ENCODE results near the gene KL.

Gene KL

GRCh38 chr13:33081666-33082065, 65.4 kb downstream of the KL start:
- no peak for DNase-seq (ENCODE audit: low read depth, low spot score)

DNA sequence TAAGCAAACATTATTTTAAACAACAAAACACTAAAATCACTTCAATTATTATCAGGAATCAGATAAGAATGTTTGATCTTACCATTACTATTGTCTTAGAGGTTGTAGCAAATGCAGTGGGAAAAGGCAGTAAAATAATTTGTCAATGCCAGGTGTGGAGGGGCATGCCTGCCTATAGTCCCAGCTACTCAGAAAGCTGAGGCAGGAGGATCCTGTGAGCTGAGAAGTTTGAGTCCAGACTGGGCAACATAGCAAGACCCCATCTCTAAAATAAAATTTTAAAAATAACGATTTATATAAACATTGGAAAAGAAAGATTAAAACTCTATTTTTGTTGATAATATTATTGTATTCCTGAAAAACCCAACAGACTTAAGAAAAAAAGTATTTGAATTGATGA, 66.8 kb downstream of the KL start:
- no peak for DNase-seq (ENCODE audit: low read depth, low spot score)

DNA sequence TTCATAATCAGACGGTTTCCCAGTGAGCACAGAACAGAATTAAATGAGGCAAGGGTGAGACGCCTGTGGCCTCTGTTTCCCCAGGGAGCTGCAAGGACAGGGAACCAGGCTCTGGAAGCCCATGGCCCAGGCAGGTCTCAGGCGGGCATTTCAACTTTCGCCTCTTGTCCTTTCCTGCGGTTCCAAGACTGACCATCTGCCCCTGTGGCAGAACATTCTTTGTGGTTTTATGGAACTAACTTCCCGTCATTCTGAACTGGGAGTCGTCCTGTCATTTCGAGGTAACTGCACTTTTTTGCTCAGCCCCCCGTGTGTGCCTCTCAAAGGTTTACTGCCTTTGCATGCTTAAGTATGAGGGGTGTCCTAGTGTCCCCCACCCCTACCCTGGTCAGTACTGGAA, 70.9 kb downstream of the KL start:
- no peak for DNase-seq (ENCODE audit: low read depth, low spot score)

GRCh38 chr13:33087790-33088189, 71.6 kb downstream of the KL start:
- DNase-seq (ENCODE audit: low read depth, low spot score) = no peak

DNA sequence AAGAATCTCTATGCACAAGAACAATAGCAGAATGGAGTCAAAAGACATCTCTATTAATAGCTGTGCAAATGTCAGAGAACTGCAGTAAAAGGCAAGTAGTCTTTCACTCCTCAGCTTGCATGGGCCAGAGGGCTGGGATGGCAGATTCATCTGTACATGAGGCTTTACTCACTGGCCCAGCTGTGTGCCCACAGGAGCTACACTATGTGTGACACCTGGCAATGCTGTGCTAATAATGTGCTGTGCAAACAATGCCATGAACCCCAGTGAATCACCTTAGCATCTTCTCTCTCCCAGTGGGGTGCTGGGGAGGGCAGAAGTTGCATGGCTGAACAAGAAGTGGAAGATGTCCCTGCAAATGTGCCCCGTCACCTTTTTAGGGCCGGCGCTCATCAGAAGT, 73.1 kb downstream of the KL start:
- DNase-seq (ENCODE audit: low read depth, low spot score) = no peak

DNA sequence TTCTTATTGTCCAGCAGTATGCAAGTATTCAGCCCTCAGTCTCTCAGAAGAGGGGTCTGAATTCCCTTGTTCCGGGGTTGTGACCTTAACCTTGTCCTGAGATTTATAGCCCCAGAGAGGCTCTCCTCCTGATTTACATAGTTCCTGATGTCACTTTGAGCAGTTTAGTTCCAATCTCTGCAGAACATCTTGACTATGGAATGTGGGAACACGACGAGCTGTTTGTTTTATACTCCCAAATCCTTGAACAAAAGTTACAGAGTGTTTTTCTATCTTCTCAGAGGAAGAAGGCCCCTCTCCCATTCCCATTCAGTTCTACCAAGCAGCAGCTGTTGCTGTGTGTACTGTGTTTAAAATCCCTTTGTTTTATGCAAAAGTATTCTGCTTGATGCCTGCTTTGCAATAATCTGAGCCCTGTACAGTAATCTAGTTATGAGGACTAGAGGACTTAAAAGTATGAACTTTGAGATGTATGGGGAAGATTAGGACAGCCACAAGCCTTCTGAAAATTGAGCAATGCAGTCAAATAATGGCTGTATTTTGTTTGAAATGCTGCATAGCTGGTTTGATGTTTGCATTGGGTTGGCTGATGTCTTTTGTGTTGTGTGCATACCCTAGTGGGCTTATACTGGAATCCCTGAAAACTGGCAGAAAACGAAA, 74.7 kb downstream of the KL start:
- DNase-seq (ENCODE audit: low read depth, low spot score) = no peak

DNA sequence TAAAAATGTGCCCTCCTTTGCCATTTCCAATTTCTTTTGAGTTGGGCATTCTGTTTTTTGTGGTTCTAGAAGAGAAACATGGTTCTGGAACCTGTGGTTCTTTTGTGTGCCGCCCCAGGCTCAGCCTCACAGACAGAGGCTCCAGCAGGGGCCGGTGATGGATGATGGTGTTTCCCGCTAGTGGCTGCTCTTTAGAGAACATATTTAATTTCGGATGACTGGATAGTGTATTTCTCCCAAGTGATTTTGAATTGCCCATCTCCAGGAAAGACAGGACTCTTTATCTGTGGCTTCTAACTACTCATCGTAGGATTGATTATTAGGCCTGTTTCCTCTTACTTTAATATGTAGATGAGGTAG, 75.2 kb downstream of the KL start:
- no peak for DNase-seq (ENCODE audit: low read depth, low spot score)

DNA sequence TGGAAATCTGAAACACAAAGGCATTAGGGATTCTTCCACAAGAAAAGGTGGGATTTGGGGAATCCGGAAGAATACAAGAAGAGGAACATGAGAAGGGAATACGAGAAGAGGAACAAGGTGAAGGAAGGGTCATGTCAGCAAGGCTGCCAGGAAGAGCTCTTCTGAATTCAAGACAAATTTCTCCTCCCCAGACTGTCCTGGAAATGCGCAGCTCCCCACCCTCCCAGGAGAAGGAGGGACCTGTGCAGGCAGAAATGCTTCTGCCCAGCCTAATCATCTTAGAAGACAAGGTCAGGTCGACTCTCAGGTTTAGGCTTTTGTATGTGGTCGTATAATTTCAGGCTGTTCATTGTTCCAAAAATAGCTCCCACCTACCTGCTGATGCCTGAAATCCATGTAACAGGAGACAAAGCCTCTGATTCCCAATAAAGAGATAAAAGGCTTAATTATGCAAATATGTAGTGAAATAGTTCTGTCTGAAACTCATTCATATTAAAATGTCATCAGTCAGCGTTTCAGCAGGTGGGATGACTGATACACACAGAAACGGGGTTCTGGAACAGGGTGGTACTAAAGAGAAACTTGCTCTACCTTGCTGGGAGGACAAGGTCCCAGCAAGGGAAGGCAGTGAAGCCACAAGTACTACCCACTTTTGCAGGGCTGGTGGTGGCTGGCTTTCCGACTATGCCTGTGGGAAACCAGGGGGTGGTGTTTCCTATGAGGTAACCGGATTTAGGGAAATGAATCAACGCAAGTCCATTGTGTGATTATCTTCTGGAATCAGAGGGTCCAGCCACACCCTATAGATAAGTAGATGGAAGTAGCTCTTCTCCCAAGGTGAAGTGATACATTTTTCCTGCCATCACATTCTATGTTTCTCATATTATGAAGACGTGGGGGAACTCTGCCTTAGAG, 76.1 kb downstream of the KL start:
- peak; percentile 30 for DNase-seq (ENCODE audit: low read depth, low spot score)

GRCh38 chr13:33096886-33097605, 80.8 kb downstream of the KL start:
- no peak for DNase-seq (ENCODE audit: low read depth, low spot score)

- no peak for DNase-seq (ENCODE audit: low read depth, low spot score)
These were observed 83.6 kb downstream of the KL start for GRCh38 chr13:33099860-33100259.

GRCh38 chr13:33100886-33101285, 84.7 kb downstream of the KL start:
- DNase-seq (ENCODE audit: low read depth, low spot score) = no peak

DNA sequence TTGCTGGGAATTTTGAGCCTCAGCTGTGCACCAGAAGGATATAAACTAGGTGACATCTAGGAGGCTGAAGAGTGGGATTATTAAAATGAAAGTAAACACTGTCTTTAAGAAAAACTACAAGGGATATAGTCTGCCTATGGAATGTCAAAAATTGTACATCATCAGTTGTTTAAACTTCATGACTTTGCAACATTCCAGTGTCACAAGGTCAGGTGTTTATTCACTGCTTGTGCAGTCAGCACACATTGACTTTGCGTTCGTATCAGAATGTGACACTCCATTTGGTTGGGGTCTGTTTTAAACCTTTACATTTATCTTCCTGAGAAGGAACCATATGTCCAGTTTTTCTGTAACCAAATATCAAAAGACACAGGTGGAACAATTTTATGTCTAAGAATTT, 85.6 kb downstream of the KL start:
- no peak for DNase-seq (ENCODE audit: low read depth, low spot score)

DNA sequence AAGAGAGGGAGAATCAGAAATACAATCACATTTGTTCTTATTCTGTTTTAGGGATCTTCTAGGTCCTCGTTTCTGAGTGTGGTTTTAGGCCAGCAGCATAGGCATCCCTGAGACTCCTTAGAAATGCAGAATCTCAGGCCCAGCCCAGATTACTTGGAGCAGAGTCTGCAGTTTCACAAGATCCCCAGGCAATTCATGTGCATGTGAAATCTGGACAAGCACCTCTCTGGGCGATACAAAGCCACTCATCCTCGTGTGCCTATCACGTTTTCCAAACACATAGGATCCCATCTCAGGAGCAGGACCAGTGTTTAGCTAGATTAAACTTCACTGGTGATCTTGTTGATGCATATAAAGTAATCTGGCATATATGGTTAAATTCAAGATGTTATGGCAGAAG, 87.2 kb downstream of the KL start:
- no peak for DNase-seq (ENCODE audit: low read depth, low spot score)

DNA sequence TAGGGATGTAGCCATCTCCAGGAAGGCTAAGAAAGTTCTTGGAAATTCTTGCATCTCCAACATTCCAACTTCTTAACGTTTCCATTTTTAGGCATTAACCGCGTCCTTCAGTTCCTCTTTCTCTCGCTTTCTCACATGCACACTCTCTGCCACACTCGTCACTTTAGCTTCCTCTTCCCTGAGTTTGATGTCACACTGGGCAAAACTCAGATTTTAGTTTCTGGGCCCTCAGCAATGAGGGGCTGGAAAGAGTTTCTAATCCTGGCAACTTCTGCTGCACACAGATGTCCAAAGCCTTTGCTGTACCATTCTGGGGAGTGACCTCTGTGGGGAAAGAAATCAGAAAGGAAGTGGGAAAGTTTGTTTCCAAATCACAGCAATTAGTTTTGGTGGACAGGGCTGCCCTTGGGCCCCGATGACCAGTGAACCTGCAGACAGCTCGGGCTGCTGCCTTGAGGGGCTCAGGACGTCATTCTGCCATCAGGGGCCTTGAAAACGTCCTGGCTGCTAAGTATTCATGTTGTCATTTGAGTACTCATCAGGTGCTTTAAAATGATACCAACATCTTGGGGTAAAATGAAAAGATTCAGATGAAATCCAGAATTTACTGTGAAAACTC, 89.3 kb downstream of the KL start:
- DNase-seq (ENCODE audit: low read depth, low spot score) = no peak

DNA sequence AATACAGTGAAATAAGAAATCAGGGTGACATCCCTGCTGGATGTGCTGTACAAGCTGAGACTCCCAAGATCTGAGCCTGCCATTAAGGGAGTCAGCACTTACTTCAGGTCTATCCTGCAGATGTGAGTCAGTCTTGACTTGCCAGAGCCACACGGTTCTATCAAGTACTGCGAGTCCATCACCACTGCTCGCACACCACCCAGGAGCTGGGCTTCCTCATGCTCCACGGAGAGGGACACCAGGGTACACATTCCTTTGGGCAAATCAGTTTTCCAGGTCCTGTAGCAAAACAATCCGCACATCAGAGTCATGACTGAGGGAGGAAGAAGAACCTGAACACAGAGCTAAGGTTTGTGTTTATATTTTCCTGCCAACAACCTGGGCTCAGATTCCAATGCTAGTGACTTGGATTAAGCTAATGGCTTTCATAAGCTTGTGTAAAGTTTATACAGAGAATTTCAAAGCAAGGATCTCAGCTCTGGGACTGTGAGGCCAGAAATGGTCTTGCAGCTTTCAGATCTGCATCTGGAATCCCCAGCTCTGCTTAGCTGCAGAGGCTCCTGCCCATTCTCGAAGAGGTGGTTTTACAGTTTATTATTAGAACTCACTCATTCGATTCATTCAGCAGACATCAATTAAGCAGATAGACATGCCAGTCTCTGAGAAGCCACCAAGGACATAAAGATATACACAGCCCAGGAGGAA, 90.6 kb downstream of the KL start:
- DNase-seq (ENCODE audit: low read depth, low spot score) = no peak

GRCh38 chr13:33107361-33107760, 91.1 kb downstream of the KL start:
- DNase-seq (ENCODE audit: low read depth, low spot score) = no peak

- DNase-seq (ENCODE audit: low read depth, low spot score) = no peak
These were observed 92.4 kb downstream of the KL start for GRCh38 chr13:33108620-33109019.

DNA sequence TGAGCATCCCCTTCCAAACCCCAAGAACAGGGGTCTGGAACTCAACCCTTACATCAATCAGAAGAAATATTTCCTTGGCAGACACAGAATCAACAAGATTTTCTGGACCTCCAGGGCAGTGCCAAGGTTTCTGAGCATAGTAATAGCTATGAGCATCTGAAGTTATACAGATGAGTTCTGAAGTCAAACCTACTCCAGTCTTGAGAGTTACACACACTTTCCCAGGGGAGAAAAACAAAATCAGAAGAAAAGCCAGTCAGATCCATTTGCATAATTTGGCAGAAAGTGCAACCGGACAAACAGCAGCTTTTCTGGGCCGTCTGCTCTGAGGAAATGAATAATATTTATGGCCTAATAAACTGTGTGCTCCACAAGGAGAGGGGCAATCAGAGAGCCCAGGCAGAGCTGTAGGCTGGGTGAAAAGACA, 93.1 kb downstream of the KL start:
- no peak for DNase-seq (ENCODE audit: low read depth, low spot score)

GRCh38 chr13:33109801-33110200, 93.6 kb downstream of the KL start:
- DNase-seq (ENCODE audit: low read depth, low spot score) = no peak

DNA sequence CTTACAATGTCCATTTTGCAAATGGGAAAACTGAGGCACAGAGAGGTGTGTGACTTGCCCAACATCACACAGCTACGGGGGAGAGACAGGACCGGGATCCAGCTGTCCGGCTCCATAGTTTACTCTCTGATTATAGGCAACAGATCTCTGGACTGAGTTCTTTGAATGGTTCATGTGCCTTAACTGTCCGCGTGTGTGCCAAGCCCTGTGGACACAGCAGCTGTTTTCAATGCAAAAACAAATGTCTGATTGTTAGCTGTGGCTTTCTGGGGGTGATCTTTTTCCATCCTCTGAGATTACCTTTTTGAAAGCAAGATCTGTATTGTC, 94.1 kb downstream of the KL start:
- no peak for DNase-seq (ENCODE audit: low read depth, low spot score)

DNA sequence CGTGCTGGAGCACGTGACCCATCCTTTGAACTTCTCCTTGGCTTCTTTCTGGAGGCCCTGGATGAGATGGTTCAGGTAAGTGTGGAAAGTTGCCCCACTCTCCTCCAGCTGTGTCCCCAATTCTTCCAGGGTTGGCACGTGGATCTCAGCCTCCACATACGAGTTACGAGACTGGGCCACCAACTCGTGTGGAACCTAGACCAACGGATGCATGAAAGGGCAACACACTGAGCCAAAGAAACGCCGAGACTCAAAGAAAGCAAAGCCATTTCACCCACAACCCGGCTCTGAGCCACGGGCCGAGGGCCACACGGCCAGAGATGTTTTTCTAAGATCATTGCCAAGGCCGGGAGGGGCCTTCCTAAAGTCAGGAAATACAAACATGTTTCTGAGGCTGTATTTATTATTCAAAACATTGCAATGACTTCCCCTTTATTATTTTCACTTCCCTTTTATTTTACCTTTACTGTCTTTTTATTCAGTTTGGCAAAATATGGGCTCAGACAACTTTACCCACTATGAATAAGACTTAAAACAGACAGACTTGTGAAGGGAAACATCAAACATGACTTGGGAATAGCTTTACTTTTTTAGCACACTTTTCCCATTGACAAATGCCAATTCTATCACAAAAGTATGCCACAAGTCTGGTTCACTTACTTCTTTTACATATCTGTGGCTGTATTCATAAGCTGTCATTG, 94.6 kb downstream of the KL start:
- DNase-seq (ENCODE audit: low read depth, low spot score) = no peak

Measured in iPS DF 19.7 (cell line).